Endothelial cell of umbilical vein (primary cell): ENCODE data around the gene SYTL3. TPM values are rescaled to one million over a fixed set of nuclear protein-coding genes. Genes with fewer than 3 reads are reported as not detected.

Experiments
- BruUV-seq: library from RNA; stranded (reverse); fragments of 400-500 nt; replicated peaks from 2 replicates; lab custom pipeline; 2021; lab: Mats Ljungman, UMichigan
- CTCF ChIA-PET: fragments of 300-600, 350-600 bp; sonication (Branson Sonifier 250); formaldehyde crosslinking; loops from one replicate; lab custom pipeline; 2021; ENCODE audit warnings: antibody characterized with exemption, inconsistent platforms; lab: Charles Lee
- POLR2A ChIA-PET: fragments of 300-600, 350-600 bp; sonication (Branson Sonifier 250); formaldehyde crosslinking; loops from one replicate; lab custom pipeline; 2021; ENCODE audit warnings: antibody characterized with exemption, inconsistent platforms; lab: Charles Lee
- DNase-seq: peaks from one replicate; pipeline ENCODE4 v3.0.0-alpha.2; 2011; ENCODE audit warnings: low read depth, low spot score
- FAIRE-seq: peaks from 2 replicates; lab custom pipeline; 2011; peaks lifted over from hg19 to GRCh38; lab: Jason Lieb, UNC
- H2AFZ ChIP-seq: 2 replicates; pipeline ENCODE4 v1.6.0; 2012; ENCODE audit warnings: low read depth, low read length, control low read depth, inconsistent platforms
- H3K27ac ChIP-seq: 2 replicates; pipeline ENCODE4 v1.5.1; 2011; ENCODE audit warnings: low read depth, mild to moderate bottlenecking, control low read depth, low read length, moderate library complexity; ENCODE audit not compliant: insufficient read depth
- H3K27me3 ChIP-seq, 2 experiments: 2 replicates each; pipeline versions ENCODE4 v1.6.0 to v1.6.1; 2011; ENCODE audit warnings: low read length in 2 of 2, mixed read lengths in 1 of 2; ENCODE audit not compliant: control insufficient read depth in 2 of 2, insufficient read depth in 2 of 2
- H3K36me3 ChIP-seq, 2 experiments: 2 replicates in 1 of 2; 3 replicates in 1 of 2; pipeline ENCODE4 v1.5.1; 2011; ENCODE audit warnings: low read length in 2 of 2, mild to moderate bottlenecking in 1 of 2, moderate library complexity in 1 of 2; ENCODE audit not compliant: control insufficient read depth in 2 of 2, insufficient read depth in 2 of 2; ENCODE audit errors: extremely low read depth in 1 of 2
- H3K4me1 ChIP-seq: 3 replicates; pipeline ENCODE4 v1.5.1; 2011; ENCODE audit warnings: mild to moderate bottlenecking, low read length; ENCODE audit not compliant: control insufficient read depth, insufficient read depth; ENCODE audit errors: extremely low read depth
- H3K4me2 ChIP-seq: 2 replicates; pipeline ENCODE4 v1.6.1; 2011; ENCODE audit warnings: low read length, control low read depth, mixed read lengths; ENCODE audit not compliant: insufficient read depth
- H3K4me3 ChIP-seq, 3 experiments: fragments of 200-600 bp in 1 of 3; sonication (generic), shearing (Covaris generic) in 1 of 3; replicated peaks in 1 of 3; 2 replicates each; pipeline ENCODE4 v1.5.1; 2011 to 2016; ENCODE audit warnings: control low read depth in 3 of 3, low read length in 3 of 3, mild to moderate bottlenecking in 2 of 3, inconsistent platforms in 1 of 3, low read depth in 1 of 3, moderate library complexity in 1 of 3; ENCODE audit not compliant: insufficient read depth in 1 of 3
- H3K79me2 ChIP-seq: 2 replicates; pipeline ENCODE4 v1.6.0; 2012; ENCODE audit warnings: low read length, inconsistent platforms; ENCODE audit not compliant: control insufficient read depth, insufficient read depth
- H3K9ac ChIP-seq: replicated peaks from 2 replicates; pipeline ENCODE3; 2011; ENCODE audit warnings: low read length, control low read depth; ENCODE audit not compliant: insufficient read depth; ENCODE audit errors: extremely low read depth
- H3K9me1 ChIP-seq: replicated peaks from 3 replicates; pipeline ENCODE4 v1.6.0; 2011; ENCODE audit warnings: mild to moderate bottlenecking, low read length; ENCODE audit not compliant: control insufficient read depth, insufficient read depth; ENCODE audit errors: extremely low read depth
- H3K9me3 ChIP-seq: replicated peaks from 2 replicates; pipeline ENCODE4 v1.5.1; 2012; ENCODE audit warnings: low read length, inconsistent platforms; ENCODE audit not compliant: control insufficient read depth, insufficient read depth
- H4K20me1 ChIP-seq: replicated peaks from 2 replicates; pipeline ENCODE3; 2011; ENCODE audit warnings: mild to moderate bottlenecking, low read length; ENCODE audit not compliant: control insufficient read depth, insufficient read depth; ENCODE audit errors: extremely low read depth
- EZH2 ChIP-seq: IDR thresholded peaks from 2 replicates; pipeline ENCODE4 v1.6.1; 2012; ENCODE audit warnings: borderline replicate concordance, low read depth, mild to moderate bottlenecking, moderate library complexity, low read length, inconsistent platforms; ENCODE audit not compliant: severe bottlenecking
- FOS ChIP-seq: IDR thresholded peaks from 2 replicates; pipeline ENCODE4 v1.6.1; 2011; ENCODE audit warnings: mild to moderate bottlenecking, low read length, moderate library complexity, borderline replicate concordance; ENCODE audit not compliant: insufficient read depth
- GATA2 ChIP-seq: IDR thresholded peaks from 2 replicates; pipeline ENCODE4 v1.7.0; 2011; ENCODE audit warnings: low read depth, mild to moderate bottlenecking, moderate library complexity, mixed read lengths, low read length; ENCODE audit not compliant: insufficient read length, insufficient read depth
- JUN ChIP-seq: IDR thresholded peaks from 2 replicates; pipeline ENCODE4 v1.6.1; 2011; ENCODE audit warnings: borderline replicate concordance, low read depth; ENCODE audit not compliant: insufficient read length, insufficient read depth
- MYC ChIP-seq: IDR thresholded peaks from one replicate; pipeline ENCODE4 v1.6.1; 2011; ENCODE audit warnings: mild to moderate bottlenecking, low read depth, low read length
- POLR2A ChIP-seq: IDR thresholded peaks from 2 replicates; pipeline ENCODE4 v1.6.1; 2012; ENCODE audit warnings: low read depth, mild to moderate bottlenecking, control low read depth, low read length
- POLR2AphosphoS5 ChIP-seq: IDR thresholded peaks from 2 replicates; pipeline ENCODE4 v1.6.1; 2012; ENCODE audit warnings: low read depth, mild to moderate bottlenecking, control low read depth, low read length, moderate library complexity; ENCODE audit not compliant: insufficient read depth
- dilution Hi-C: fragments of 300-500 bp; cut with MboI; formaldehyde crosslinking; loops from one replicate; pipeline ENCODE4 v1.15.0; 2019; ENCODE audit warnings: low sequenced_read_pairs; ENCODE audit not compliant: extremely low pct_ligation_motif_present
- intact Hi-C: fragments of 100-400 bp; cut with micrococcal nuclease; formaldehyde crosslinking; loops from one replicate; pipeline ENCODE4 v1.10.0; 2022
- polyA plus RNA-seq, 4 experiments: library from polyadenylated mRNA; depleted of rRNA in 3 of 4; stranded (reverse) in 3 of 4; unstranded in 1 of 4; fragments of >200 nt; gene quantifications; 2 replicates each; pipeline versions ENCODE4 v1.2.1 to v1.2.3, GENCODE V29; 2011 to 2012; ENCODE audit warnings: missing spikeins in 1 of 4
- total RNA-seq: library from RNA; stranded (reverse); gene quantifications from 2 replicates; pipeline ENCODE4 v1.2.3, GENCODE V29; 2021
- TF ChIP-seq, protein P1 (sequence below): IDR thresholded peaks from 2 replicates; pipeline ENCODE4 v1.6.1; 2011; ENCODE audit not compliant: insufficient read depth, insufficient read length
- TF ChIP-seq, protein P2 (sequence below), 2 donors: IDR thresholded peaks; 1 replicate in 1 of 2; 2 replicates in 1 of 2; pipeline ENCODE4 v1.5.1; 2011; ENCODE audit warnings: low read length in 2 of 2, mild to moderate bottlenecking in 2 of 2, moderate library complexity in 2 of 2, control low read depth in 1 of 2, inconsistent platforms in 1 of 2, low read depth in 1 of 2; ENCODE audit not compliant: insufficient read depth in 1 of 2; ENCODE audit errors: extremely low read depth in 1 of 2

Gene SYTL3
- total and polyA plus RNA-seq, 2 donors (not counting 3 experiments of a cell fraction or from before 2014, with no cell fraction given): 0.59 to 0.77 TPM

DNA sequence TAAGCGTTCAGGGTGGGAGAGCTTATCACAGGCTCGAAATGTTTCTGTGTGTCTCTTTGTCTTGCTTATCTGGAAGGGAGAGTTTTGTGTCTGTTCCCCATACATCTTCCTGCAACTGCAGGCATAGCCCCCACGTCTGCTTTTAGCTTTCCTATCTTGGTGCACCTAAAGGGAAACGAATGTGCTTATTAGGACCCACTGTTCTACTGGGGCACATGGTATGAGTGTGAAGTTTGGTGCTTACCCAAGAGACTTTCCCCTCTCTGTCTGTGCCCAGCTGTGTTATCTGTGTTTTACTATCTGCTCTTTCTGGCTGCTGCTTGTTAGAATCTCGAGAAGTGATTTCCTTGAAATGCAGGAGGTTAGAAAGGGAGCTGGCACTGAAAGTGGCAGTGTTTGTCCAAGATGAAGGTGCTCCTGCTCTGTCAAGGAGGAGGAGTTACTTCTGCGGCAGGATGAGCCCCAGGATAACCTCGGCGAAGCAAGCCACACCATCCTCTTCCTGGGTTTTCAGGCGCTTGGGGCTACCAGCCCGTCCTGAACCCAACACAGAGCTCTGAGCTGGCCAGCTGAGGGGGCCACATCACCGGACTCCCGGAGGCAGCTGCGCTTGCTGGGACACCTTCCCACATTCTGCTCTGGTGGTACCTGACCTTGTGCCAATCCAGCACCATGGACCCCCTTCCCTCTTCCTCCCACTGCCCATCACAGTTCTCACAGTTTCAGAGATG is 28.7 kb upstream of the SYTL3 start:
- Histone ChIP-seq H3K4me2 (no peak overlapping the region), H3K4me1 (no peaks in the 10 kb centered on the region), H2AFZ (no peak overlapping the region), H4K20me1 (no peaks in the 10 kb centered on the region), H3K27me3 (no peaks in the 10 kb centered on the region), H3K4me3 (no peak overlapping the region), H3K9ac (no peak overlapping the region), H3K79me2 (no peaks in the 10 kb centered on the region), H3K9me3 (no peaks in the 10 kb centered on the region), H3K27ac (no peak overlapping the region), H3K9me1 (no peaks in the 10 kb centered on the region), H3K36me3 (peaks cover 2 to 18% of the 10 kb centered on the region in 2 experiments)
- TF ChIP-seq JUN: no peak
- TF ChIP-seq, protein P1, sequence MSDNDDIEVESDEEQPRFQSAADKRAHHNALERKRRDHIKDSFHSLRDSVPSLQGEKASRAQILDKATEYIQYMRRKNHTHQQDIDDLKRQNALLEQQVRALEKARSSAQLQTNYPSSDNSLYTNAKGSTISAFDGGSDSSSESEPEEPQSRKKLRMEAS: no peak
- TF ChIP-seq GATA2: no peak
- DNase-seq: no peak
- CTCF ChIA-PET: interaction anchor here (1.0 to 1.3 kb wide), 4 partner anchors 10 to 407 kb away, joined by 4 to 5 read pairs (median 4); no protein-coding TSS in a partner anchor
- intact Hi-C loops: no loop called here
- FAIRE-seq: no peak
- dilution Hi-C loops: no loop called here
- POLR2A ChIA-PET: no interaction called here
- BruUV-seq: no TSS peak

DNA sequence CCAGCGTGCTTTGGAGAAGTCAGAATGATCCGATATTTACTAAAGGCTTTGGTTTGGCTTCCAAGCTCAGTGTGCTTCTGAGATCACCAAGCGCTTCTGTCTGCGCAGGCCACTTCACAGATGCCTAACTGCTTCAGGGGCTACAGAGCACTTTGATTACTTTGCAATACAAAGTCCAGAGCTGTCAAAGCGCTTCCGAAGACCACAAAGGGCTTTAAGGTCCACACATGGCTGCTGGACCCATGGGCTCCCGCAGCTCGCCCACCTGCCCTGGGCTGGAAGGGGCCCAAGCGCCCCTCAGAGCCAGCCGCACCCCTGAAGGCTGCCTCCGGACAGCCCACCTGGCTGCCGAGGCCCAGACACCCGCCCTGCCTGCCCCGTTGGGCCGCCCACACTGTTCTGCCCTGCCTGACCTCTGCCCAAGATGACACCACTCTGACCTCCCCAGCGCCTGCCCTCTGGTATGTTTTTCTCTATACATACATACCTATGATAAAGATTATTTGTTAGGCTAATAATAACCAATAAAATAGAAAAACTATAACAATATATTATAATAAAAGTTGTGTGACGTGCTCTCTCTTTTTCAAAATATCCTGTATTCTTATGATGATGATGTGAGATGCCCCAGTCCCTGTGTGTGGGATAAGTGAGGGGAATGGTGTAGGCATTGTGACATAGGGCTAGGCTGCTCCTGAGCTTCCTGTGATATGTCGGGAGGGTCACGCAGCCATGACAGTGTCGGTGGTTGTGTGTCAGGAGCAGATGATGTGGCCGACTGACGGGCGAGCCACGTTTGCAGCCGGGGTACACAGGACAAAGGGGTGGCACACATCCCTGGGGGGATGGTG is 27.9 kb upstream of the SYTL3 start:
- POLR2A ChIA-PET: no interaction called here
- H2AFZ ChIP-seq: no peak overlapping the region
- H3K4me3 ChIP-seq: no peak overlapping the region
- H3K4me1 ChIP-seq: no peaks in the 10 kb centered on the region
- no peaks in the 10 kb centered on the region for H4K20me1 ChIP-seq
- no peak for FAIRE-seq
- TF ChIP-seq GATA2: no peak
- TF ChIP-seq, protein P2, sequence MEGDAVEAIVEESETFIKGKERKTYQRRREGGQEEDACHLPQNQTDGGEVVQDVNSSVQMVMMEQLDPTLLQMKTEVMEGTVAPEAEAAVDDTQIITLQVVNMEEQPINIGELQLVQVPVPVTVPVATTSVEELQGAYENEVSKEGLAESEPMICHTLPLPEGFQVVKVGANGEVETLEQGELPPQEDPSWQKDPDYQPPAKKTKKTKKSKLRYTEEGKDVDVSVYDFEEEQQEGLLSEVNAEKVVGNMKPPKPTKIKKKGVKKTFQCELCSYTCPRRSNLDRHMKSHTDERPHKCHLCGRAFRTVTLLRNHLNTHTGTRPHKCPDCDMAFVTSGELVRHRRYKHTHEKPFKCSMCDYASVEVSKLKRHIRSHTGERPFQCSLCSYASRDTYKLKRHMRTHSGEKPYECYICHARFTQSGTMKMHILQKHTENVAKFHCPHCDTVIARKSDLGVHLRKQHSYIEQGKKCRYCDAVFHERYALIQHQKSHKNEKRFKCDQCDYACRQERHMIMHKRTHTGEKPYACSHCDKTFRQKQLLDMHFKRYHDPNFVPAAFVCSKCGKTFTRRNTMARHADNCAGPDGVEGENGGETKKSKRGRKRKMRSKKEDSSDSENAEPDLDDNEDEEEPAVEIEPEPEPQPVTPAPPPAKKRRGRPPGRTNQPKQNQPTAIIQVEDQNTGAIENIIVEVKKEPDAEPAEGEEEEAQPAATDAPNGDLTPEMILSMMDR (IDR thresholded peaks at IDR 0.05; ENCODE audit: extremely low read depth in 1 of 2, insufficient read depth in 1 of 2, low read depth in 1 of 2, low read length in 2 of 2): no peak
- TF ChIP-seq EZH2: no peak
- TF ChIP-seq FOS: no peak
- no peak for TF ChIP-seq POLR2AphosphoS5
- no peak for TF ChIP-seq MYC
- TF ChIP-seq, protein P1: no peak
- TF ChIP-seq JUN: no peak
- TF ChIP-seq POLR2A: no peak
- intact Hi-C loops: no loop called here
- H3K36me3 ChIP-seq: peaks cover 2 to 23% of the 10 kb centered on the region in 2 experiments
- H3K4me2 ChIP-seq: no peak overlapping the region
- no peak overlapping the region for H3K9ac ChIP-seq
- no peak overlapping the region for H3K27ac ChIP-seq
- CTCF ChIA-PET: interaction anchor here (1.0 to 1.3 kb wide), 4 partner anchors 9 to 407 kb away, joined by 4 to 5 read pairs (median 4); no protein-coding TSS in a partner anchor
- no peaks in the 10 kb centered on the region for H3K9me3 ChIP-seq
- H3K9me1 ChIP-seq: no peaks in the 10 kb centered on the region
- no TSS peak for BruUV-seq
- dilution Hi-C loops: no loop called here
- no peaks in the 10 kb centered on the region for H3K79me2 ChIP-seq
- H3K27me3 ChIP-seq: no peaks in the 10 kb centered on the region
- no peak for DNase-seq
